Activated CD4-positive, alpha-beta T cell treated with anti-CD3 and anti-CD28 coated beads, Interleukin-2, amount 10 ng/mL, durations not matched to agents 7 days and 5 days (primary cell): ENCODE results near the gene AFAP1L2. TPM values are rescaled to one million over a fixed set of nuclear protein-coding genes. Genes with fewer than 3 reads are reported as not detected.

Experiments
- CTCF ChIA-PET: fragments of 350-600 bp; sonication (Branson Sonifier 250); formaldehyde crosslinking; loops from one replicate; lab custom pipeline; 2021; ENCODE audit warnings: antibody characterized with exemption; lab: Charles Lee
- POLR2A ChIA-PET: fragments of 350-600 bp; sonication (Branson Sonifier 250); formaldehyde crosslinking; loops from one replicate; lab custom pipeline; 2021; ENCODE audit warnings: antibody characterized with exemption; lab: Charles Lee
- DNase-seq: peaks from one replicate; pipeline ENCODE4 v3.0.0-alpha.2; 2020
- H3K27ac Mint-ChIP-seq: one replicate; pipeline ENCODE4 v1.8.0; 2021; ENCODE audit warnings: mild to moderate bottlenecking, moderate library complexity, mixed read lengths
- H3K27me3 Mint-ChIP-seq: one replicate; pipeline ENCODE4 v1.8.0; 2021; ENCODE audit warnings: mixed read lengths
- H3K36me3 Mint-ChIP-seq: one replicate; pipeline ENCODE4 v1.8.0; 2021; ENCODE audit warnings: low read depth, mixed read lengths
- H3K4me1 Mint-ChIP-seq: one replicate; pipeline ENCODE4 v1.8.0; 2021; ENCODE audit warnings: mixed read lengths
- H3K4me3 Mint-ChIP-seq: one replicate; pipeline ENCODE4 v1.8.0; 2021; ENCODE audit warnings: mild to moderate bottlenecking, moderate library complexity, mixed read lengths
- H3K9me3 Mint-ChIP-seq: one replicate; pipeline ENCODE4 v1.8.0; 2021; ENCODE audit warnings: mixed read lengths
- total RNA-seq, 2 experiments: library from RNA; stranded (reverse); gene quantifications; one replicate each; pipeline ENCODE4 v1.2.3, GENCODE V29; 2021

Gene AFAP1L2
- total RNA-seq, 2 experiments from 2014 or later = 1.1 to 1.8 TPM

GRCh38 chr10:114293075-114293474, 111.2 kb downstream of the AFAP1L2 start:
- Mint-ChIP-seq H3K4me3 (no peak overlapping the region), H3K4me1 (no peaks in the 10 kb centered on the region), H3K27me3 (no peaks in the 10 kb centered on the region), H3K36me3 (peaks cover 12% of the 10 kb centered on the region), H3K27ac (no peak overlapping the region), H3K9me3 (peaks cover 21% of the 10 kb centered on the region)
- ChIA-PET POLR2A (no interaction called here), CTCF (no interaction called here)
- no peak for DNase-seq

GRCh38 chr10:114291516-114291915, 112.8 kb downstream of the AFAP1L2 start:
- DNase-seq = no peak
- CTCF ChIA-PET = no interaction called here
- POLR2A ChIA-PET = no interaction called here
- Mint-ChIP-seq H3K9me3 (peaks cover 21% of the 10 kb centered on the region), H3K27ac (no peak overlapping the region), H3K36me3 (peaks cover 12% of the 10 kb centered on the region), H3K4me3 (no peak overlapping the region), H3K27me3 (peaks cover 2% of the 10 kb centered on the region), H3K4me1 (no peaks in the 10 kb centered on the region)

GRCh38 chr10:114291076-114291475, 113.2 kb downstream of the AFAP1L2 start:
- Mint-ChIP-seq H3K27ac (no peak overlapping the region), H3K4me3 (no peak overlapping the region), H3K36me3 (peaks cover 10% of the 10 kb centered on the region), H3K27me3 (peaks cover 2% of the 10 kb centered on the region), H3K9me3 (peaks cover 17% of the 10 kb centered on the region), H3K4me1 (no peaks in the 10 kb centered on the region)
- POLR2A ChIA-PET = no interaction called here
- no peak for DNase-seq
- CTCF ChIA-PET = no interaction called here

- Mint-ChIP-seq H3K27ac (no peak overlapping the region), H3K27me3 (peaks cover 2% of the 10 kb centered on the region), H3K4me1 (no peaks in the 10 kb centered on the region), H3K9me3 (peaks cover 7% of the 10 kb centered on the region), H3K36me3 (peaks cover 6% of the 10 kb centered on the region), H3K4me3 (no peak overlapping the region)
- no peak for DNase-seq
- POLR2A ChIA-PET = no interaction called here
- CTCF ChIA-PET = interaction anchor here (1.0 kb wide), 1 partner anchor 14 kb away, joined by 6 read pairs; no protein-coding TSS in a partner anchor
Measured at GRCh38 chr10:114290038-114290437, 114.3 kb downstream of the AFAP1L2 start.

- Mint-ChIP-seq H3K4me1 (no peaks in the 10 kb centered on the region), H3K36me3 (no peaks in the 10 kb centered on the region), H3K9me3 (no peaks in the 10 kb centered on the region), H3K4me3 (no peak overlapping the region), H3K27me3 (peaks cover 2% of the 10 kb centered on the region), H3K27ac (no peak overlapping the region)
- CTCF ChIA-PET = no interaction called here
- POLR2A ChIA-PET = no interaction called here
- DNase-seq = no peak
Measured at GRCh38 chr10:114289096-114289436, 115.2 kb downstream of the AFAP1L2 start.

GRCh38 chr10:114288424-114289095, 115.7 kb downstream of the AFAP1L2 start:
- H3K27me3 Mint-ChIP-seq = peaks cover 2% of the 10 kb centered on the region
- H3K27ac Mint-ChIP-seq = no peak overlapping the region
- H3K9me3 Mint-ChIP-seq = no peaks in the 10 kb centered on the region
- no peaks in the 10 kb centered on the region for H3K4me1 Mint-ChIP-seq
- no peak overlapping the region for H3K4me3 Mint-ChIP-seq
- DNase-seq = no peak
- H3K36me3 Mint-ChIP-seq = no peaks in the 10 kb centered on the region
- CTCF ChIA-PET = interaction anchor here (1.2 kb wide), 1 partner anchor 15 kb away, joined by 3 read pairs; no protein-coding TSS in a partner anchor
- POLR2A ChIA-PET = no interaction called here

GRCh38 chr10:114286921-114287320, 117.4 kb downstream of the AFAP1L2 start:
- H3K27ac Mint-ChIP-seq = no peak overlapping the region
- no peak for DNase-seq
- H3K9me3 Mint-ChIP-seq = no peaks in the 10 kb centered on the region
- peaks cover 2% of the 10 kb centered on the region for H3K27me3 Mint-ChIP-seq
- ChIA-PET CTCF (interaction anchor here (1.2 to 1.3 kb wide), 4 partner anchors 11 to 26 kb away, joined by 3 to 4 read pairs (median 3); no protein-coding TSS in a partner anchor), POLR2A (no interaction called here)
- no peaks in the 10 kb centered on the region for H3K4me1 Mint-ChIP-seq
- H3K36me3 Mint-ChIP-seq = no peaks in the 10 kb centered on the region
- no peak overlapping the region for H3K4me3 Mint-ChIP-seq

- Mint-ChIP-seq H3K27ac (no peak overlapping the region), H3K9me3 (no peaks in the 10 kb centered on the region), H3K4me1 (no peaks in the 10 kb centered on the region), H3K27me3 (peaks cover 2% of the 10 kb centered on the region), H3K36me3 (no peaks in the 10 kb centered on the region), H3K4me3 (no peak overlapping the region)
- POLR2A ChIA-PET = no interaction called here
- CTCF ChIA-PET = interaction anchor here (1.3 kb wide), 3 partner anchors 12 to 27 kb away, joined by 3 to 4 read pairs (median 3); no protein-coding TSS in a partner anchor
- DNase-seq = no peak
Measured at GRCh38 chr10:114285961-114286441, 118.3 kb downstream of the AFAP1L2 start.

- DNase-seq = no peak
- H3K4me3 Mint-ChIP-seq = no peak overlapping the region
- H3K36me3 Mint-ChIP-seq = no peaks in the 10 kb centered on the region
- peaks cover 2% of the 10 kb centered on the region for H3K27me3 Mint-ChIP-seq
- ChIA-PET POLR2A (no interaction called here), CTCF (interaction anchor here (2.3 kb wide), 1 partner anchor 12 kb away, joined by 7 read pairs; no protein-coding TSS in a partner anchor)
- no peaks in the 10 kb centered on the region for H3K4me1 Mint-ChIP-seq
- H3K9me3 Mint-ChIP-seq = no peaks in the 10 kb centered on the region
- H3K27ac Mint-ChIP-seq = no peak overlapping the region
Measured at GRCh38 chr10:114284346-114285071, 119.8 kb downstream of the AFAP1L2 start.

GRCh38 chr10:114283535-114284234, 120.6 kb downstream of the AFAP1L2 start:
- peaks cover 2% of the 10 kb centered on the region for H3K27me3 Mint-ChIP-seq
- no peak for DNase-seq
- no peaks in the 10 kb centered on the region for H3K4me1 Mint-ChIP-seq
- H3K4me3 Mint-ChIP-seq = no peak overlapping the region
- ChIA-PET CTCF (interaction anchor here (2.3 kb wide), 1 partner anchor 11 kb away, joined by 7 read pairs; no protein-coding TSS in a partner anchor), POLR2A (no interaction called here)
- H3K9me3 Mint-ChIP-seq = no peaks in the 10 kb centered on the region
- no peaks in the 10 kb centered on the region for H3K36me3 Mint-ChIP-seq
- no peak overlapping the region for H3K27ac Mint-ChIP-seq

GRCh38 chr10:114283091-114283490, 121.2 kb downstream of the AFAP1L2 start:
- H3K9me3 Mint-ChIP-seq = no peaks in the 10 kb centered on the region
- H3K36me3 Mint-ChIP-seq = no peaks in the 10 kb centered on the region
- H3K4me1 Mint-ChIP-seq = no peaks in the 10 kb centered on the region
- POLR2A ChIA-PET = no interaction called here
- H3K27ac Mint-ChIP-seq = no peak overlapping the region
- CTCF ChIA-PET = interaction anchor here (0.7 to 2.3 kb wide), 2 partner anchors 10 to 17 kb away, joined by 3 to 7 read pairs; no protein-coding TSS in a partner anchor
- peaks cover 2% of the 10 kb centered on the region for H3K27me3 Mint-ChIP-seq
- no peak for DNase-seq
- H3K4me3 Mint-ChIP-seq = no peak overlapping the region

- H3K4me3 Mint-ChIP-seq = no peak overlapping the region
- no peaks in the 10 kb centered on the region for H3K4me1 Mint-ChIP-seq
- no peak for DNase-seq
- peaks cover 2% of the 10 kb centered on the region for H3K27me3 Mint-ChIP-seq
- ChIA-PET POLR2A (no interaction called here), CTCF (interaction anchor here (0.7 to 2.3 kb wide), 2 partner anchors 10 to 18 kb away, joined by 3 to 7 read pairs; no protein-coding TSS in a partner anchor)
- no peaks in the 10 kb centered on the region for H3K9me3 Mint-ChIP-seq
- H3K27ac Mint-ChIP-seq = no peak overlapping the region
- H3K36me3 Mint-ChIP-seq = no peaks in the 10 kb centered on the region
Measured at GRCh38 chr10:114282526-114282925, 121.8 kb downstream of the AFAP1L2 start.
